ENCODE data around the gene ABCA13.

ABCA13 gene

DNA sequence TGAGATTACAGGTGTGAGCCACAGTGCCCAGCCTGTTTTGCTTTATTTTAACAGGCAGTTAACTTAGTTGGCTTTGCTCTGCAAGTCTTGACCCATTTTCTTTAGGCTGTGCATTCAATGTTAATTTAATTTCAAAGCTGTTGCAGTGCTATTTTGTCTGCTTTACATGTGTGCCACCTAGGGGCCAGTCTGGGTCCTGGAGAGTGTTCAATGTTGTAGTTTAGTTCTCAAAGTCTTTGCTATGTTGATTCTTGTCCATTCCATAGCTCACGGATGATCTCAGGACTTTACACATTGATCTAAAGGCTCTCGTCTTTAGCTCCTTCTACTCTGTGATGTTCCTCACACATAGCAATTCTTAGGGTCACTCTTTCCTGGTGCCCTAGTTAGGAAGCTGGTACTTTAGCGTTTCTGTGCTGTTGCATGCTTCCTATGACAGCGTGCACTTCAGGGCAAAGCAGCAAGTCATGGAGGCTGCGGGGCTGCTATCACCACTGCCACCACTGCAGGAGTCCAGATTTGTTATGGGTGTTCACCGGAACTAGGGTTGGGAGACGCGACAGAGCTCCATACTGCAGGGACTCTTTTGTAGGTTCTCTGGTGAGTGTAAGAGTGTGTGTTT lies 16.4 kb upstream of the ABCA13 start:
- H3F3A ChIP-seq (ENCODE audit: low read depth) = no peaks in the 10 kb centered on the region
- H3K79me2 ChIP-seq (ENCODE audit: insufficient read depth, low read length) = no peaks in the 10 kb centered on the region
- no peaks in the 10 kb centered on the region for H3K9me3 ChIP-seq (ENCODE audit: insufficient read depth, low read depth, low read length)
- H3K9me2 ChIP-seq (replicated peaks; ENCODE audit: low read depth, low read length) = no peaks in the 10 kb centered on the region
- H3K4me2 ChIP-seq (ENCODE audit: low read depth, low read length, poor library complexity, severe bottlenecking) = no peak overlapping the region
- H2AFZ ChIP-seq (ENCODE audit: low read length) = no peak overlapping the region
- no peak overlapping the region for H3K9ac ChIP-seq (ENCODE audit: low read depth, low read length, poor library complexity, severe bottlenecking)
- no peaks in the 10 kb centered on the region for H3K27me3 ChIP-seq (ENCODE audit: insufficient read depth, low read length, poor library complexity, severe bottlenecking)
- H4K20me1 ChIP-seq (ENCODE audit: insufficient read depth, low read length, poor library complexity, severe bottlenecking) = no peaks in the 10 kb centered on the region
- H3K4me1 ChIP-seq (ENCODE audit: insufficient read depth, low read length, poor library complexity, severe bottlenecking) = no peaks in the 10 kb centered on the region
- no peaks in the 10 kb centered on the region for H3K36me3 ChIP-seq (ENCODE audit: insufficient read depth, low read length)
- TF ChIP-seq, protein P1, sequence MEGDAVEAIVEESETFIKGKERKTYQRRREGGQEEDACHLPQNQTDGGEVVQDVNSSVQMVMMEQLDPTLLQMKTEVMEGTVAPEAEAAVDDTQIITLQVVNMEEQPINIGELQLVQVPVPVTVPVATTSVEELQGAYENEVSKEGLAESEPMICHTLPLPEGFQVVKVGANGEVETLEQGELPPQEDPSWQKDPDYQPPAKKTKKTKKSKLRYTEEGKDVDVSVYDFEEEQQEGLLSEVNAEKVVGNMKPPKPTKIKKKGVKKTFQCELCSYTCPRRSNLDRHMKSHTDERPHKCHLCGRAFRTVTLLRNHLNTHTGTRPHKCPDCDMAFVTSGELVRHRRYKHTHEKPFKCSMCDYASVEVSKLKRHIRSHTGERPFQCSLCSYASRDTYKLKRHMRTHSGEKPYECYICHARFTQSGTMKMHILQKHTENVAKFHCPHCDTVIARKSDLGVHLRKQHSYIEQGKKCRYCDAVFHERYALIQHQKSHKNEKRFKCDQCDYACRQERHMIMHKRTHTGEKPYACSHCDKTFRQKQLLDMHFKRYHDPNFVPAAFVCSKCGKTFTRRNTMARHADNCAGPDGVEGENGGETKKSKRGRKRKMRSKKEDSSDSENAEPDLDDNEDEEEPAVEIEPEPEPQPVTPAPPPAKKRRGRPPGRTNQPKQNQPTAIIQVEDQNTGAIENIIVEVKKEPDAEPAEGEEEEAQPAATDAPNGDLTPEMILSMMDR (conservative IDR thresholded peaks at IDR 0.05; ENCODE audit: low read length) = no peak
- TF ChIP-seq EZH2phosphoT487 (IDR thresholded peaks at IDR 0.05; ENCODE audit: borderline replicate concordance) = no peak
- no peak overlapping the region for H3K4me3 ChIP-seq (ENCODE audit: low read length, poor library complexity, severe bottlenecking)

GRCh38 chr7:48158404-48158803 lies 12.9 kb upstream of the ABCA13 start:
- 0 out of 2 replicates have a peak, but pooled peaks cover 6% of the 10 kb centered on the region for H3K9me3 ChIP-seq (ENCODE audit: insufficient read depth, low read depth, low read length)
- no peaks in the 10 kb centered on the region for H3K9me2 ChIP-seq (replicated peaks; ENCODE audit: low read depth, low read length)
- no peaks in the 10 kb centered on the region for H4K20me1 ChIP-seq (ENCODE audit: insufficient read depth, low read length, poor library complexity, severe bottlenecking)
- H3F3A ChIP-seq (ENCODE audit: low read depth) = no peaks in the 10 kb centered on the region
- H3K27me3 ChIP-seq (ENCODE audit: insufficient read depth, low read length, poor library complexity, severe bottlenecking) = no peaks in the 10 kb centered on the region
- no peaks in the 10 kb centered on the region for H3K4me1 ChIP-seq (ENCODE audit: insufficient read depth, low read length, poor library complexity, severe bottlenecking)
- TF ChIP-seq, protein P1 (conservative IDR thresholded peaks at IDR 0.05; ENCODE audit: low read length) = no peak
- TF ChIP-seq EZH2phosphoT487 (IDR thresholded peaks at IDR 0.05; ENCODE audit: borderline replicate concordance) = no peak
- H3K79me2 ChIP-seq (ENCODE audit: insufficient read depth, low read length) = no peaks in the 10 kb centered on the region
- no peak overlapping the region for H3K4me3 ChIP-seq (ENCODE audit: low read length, poor library complexity, severe bottlenecking)
- no peak overlapping the region for H2AFZ ChIP-seq (ENCODE audit: low read length)
- no peaks in the 10 kb centered on the region for H3K36me3 ChIP-seq (ENCODE audit: insufficient read depth, low read length)
- H3K4me2 ChIP-seq (ENCODE audit: low read depth, low read length, poor library complexity, severe bottlenecking) = no peak overlapping the region
- no peak overlapping the region for H3K9ac ChIP-seq (ENCODE audit: low read depth, low read length, poor library complexity, severe bottlenecking)

DNA sequence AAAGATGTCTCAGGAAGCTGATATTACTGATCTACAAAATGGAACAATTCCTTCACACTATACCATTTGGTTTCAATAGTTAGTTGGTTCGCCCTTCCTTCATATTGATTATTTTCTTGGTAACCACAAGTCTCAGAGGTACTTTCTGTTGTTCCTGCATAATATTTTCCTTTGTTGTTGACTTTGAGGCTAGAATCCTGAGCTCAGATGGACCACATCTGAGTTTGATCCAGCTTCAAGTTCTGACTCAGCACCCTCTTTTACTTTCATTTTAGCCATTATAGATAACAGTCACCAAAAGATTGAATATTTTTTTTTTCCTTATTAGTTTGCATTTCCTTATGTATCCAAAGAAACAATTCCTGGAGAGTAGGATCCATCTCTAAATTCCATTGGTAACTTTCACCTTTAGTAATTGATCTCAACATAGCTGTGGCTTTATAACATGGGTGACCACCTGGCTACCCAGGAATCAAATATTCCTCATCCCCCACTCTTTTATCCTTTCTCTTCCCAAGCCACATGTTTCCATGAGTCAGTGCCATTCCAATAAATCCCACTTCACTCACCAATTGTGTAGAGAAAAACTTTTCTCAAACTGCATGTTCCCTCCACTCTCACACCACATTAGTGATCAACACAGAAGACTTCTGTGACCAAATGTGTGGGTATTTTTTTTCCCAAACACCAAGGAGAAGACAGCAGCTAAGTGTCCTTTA lies 9.7 kb upstream of the ABCA13 start:
- Histone ChIP-seq H3K36me3 (ENCODE audit: insufficient read depth, low read length) (no peaks in the 10 kb centered on the region), H3K9ac (ENCODE audit: low read depth, low read length, poor library complexity, severe bottlenecking) (no peak overlapping the region), H3K9me2 (replicated peaks; ENCODE audit: low read depth, low read length) (no peaks in the 10 kb centered on the region), H2AFZ (ENCODE audit: low read length) (no peak overlapping the region), H3K4me2 (ENCODE audit: low read depth, low read length, poor library complexity, severe bottlenecking) (no peak overlapping the region), H4K20me1 (ENCODE audit: insufficient read depth, low read length, poor library complexity, severe bottlenecking) (no peaks in the 10 kb centered on the region), H3K79me2 (ENCODE audit: insufficient read depth, low read length) (no peaks in the 10 kb centered on the region), H3K27me3 (ENCODE audit: insufficient read depth, low read length, poor library complexity, severe bottlenecking) (no peaks in the 10 kb centered on the region), H3K9me3 (ENCODE audit: insufficient read depth, low read depth, low read length) (0 out of 2 replicates have a peak, but pooled peaks cover 6% of the 10 kb centered on the region), H3K4me1 (ENCODE audit: insufficient read depth, low read length, poor library complexity, severe bottlenecking) (no peaks in the 10 kb centered on the region), H3F3A (ENCODE audit: low read depth) (no peaks in the 10 kb centered on the region), H3K4me3 (ENCODE audit: low read length, poor library complexity, severe bottlenecking) (no peak overlapping the region)
- TF ChIP-seq, protein P1 (conservative IDR thresholded peaks at IDR 0.05; ENCODE audit: low read length) = no peak
- TF ChIP-seq EZH2phosphoT487 (IDR thresholded peaks at IDR 0.05; ENCODE audit: borderline replicate concordance) = no peak

Measured in Loucy (cell line).